NCI-H2227 (cell line): ENCODE data around the gene SPECC1.
"Not testable (repeated sequence)": the region's sequence is repeated elsewhere in the genome, so short reads cannot be mapped to it uniquely, and the experiment has no call there.

ENCODE experiments used
- DNase-seq: peaks from one replicate; lab custom pipeline; 2025; ENCODE audit not compliant: unreplicated experiment; lab: John Stamatoyannopoulos, UW

Gene SPECC1

DNA sequence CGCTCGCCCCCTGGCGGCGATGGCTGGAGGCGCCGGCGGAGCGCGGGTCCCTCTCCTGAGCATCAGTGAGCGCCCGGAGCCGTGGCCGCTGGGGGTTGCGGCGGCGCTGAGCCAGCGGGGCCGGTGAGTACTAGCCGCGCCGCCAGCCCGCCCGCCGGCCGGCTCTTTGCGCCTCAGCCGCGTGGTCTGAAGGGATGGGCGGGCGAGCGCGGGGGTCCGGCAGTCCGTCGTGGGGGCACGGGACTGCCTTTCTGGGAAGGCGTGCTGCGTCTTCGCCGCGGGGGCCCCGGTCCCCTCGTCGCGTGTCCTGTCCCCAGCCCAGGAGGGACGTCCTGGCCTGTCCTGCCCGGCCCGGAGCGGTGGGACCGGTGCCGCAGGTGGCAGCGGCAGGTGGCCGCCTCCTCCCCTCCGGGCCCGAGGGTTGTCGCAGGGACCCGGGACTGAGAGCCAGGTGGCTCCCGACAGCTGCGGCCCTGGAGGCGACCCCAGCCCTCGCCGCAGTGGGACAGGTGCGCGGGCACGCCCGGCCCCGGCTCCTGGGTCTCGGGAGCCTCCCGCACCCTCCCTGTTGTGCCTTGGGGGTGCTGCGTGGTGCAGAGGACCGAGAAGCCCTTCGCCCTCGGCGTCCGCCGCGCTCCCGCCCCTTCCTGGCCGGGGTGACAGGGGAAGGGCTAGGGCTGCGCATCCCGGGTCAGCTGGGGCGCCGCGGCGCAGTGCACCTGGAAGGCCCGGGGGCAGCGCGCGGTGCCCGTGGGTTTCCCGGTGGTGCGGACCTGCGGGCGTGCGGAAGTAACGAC lies at the start of gene SPECC1:
Gene SPECC1 (plus strand): TSS at position 58 of the 797 bp plus-strand sequence. CDS start 87,293 bp downstream, outside the sequence.
- peak; percentile 85 for DNase-seq

DNA sequence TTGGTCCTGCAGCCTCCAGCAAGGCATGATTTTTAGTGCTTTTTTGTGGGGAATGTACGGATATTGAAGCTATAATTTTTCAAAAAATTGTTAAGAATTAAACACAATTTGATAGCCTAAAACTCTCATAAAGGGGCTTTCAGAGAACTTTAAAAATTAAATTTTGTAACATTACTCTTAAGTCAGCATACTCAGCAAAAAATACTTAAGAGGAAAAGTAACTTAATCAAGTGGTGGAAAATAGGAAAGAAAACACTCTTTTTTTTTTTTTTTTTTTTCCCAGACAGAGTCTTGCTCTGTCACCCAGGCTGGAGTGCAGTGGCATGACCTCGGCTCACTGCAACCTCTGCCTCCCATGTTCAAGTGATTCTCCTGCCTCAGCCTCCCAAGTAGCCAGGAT lies 46.2 kb upstream of the SPECC1 start:
- DNase-seq, result not testable (repeated sequence)

DNA sequence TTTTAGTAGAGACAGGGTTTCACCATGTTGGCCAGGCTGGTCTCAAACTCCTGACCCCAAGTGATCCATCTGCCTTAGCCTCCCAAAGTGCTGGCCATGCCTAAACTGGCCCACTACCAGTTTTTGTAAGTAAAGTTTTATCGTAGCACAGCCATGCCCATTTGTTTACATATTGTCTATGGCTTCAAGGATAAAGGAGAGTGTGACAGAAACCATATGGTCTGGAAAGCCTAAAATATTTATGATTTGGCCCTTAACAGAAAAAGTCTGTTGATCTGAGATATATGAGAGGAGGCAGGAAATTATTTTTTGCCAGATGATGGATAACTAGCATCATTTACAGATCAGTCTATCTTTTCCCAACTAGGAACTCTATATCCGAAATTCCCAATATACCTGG lies 36.0 kb upstream of the SPECC1 start:
- DNase-seq, result no peak

GRCh38 chr17:19975601-19976000 lies 33.6 kb upstream of the SPECC1 start:
- no peak for DNase-seq

- peak; percentile 89 for DNase-seq
Measured at GRCh38 chr17:19977293-19978208, 31.6 kb upstream of the SPECC1 start, which contains the start of gene AKAP10. AKAP10 (minus strand) TSS chr17:19977828; CDS start chr17:19977679, 149 bp downstream.

GRCh38 chr17:19978209-19978802 lies 30.9 kb upstream of the SPECC1 start:
- DNase-seq, result no peak

DNA sequence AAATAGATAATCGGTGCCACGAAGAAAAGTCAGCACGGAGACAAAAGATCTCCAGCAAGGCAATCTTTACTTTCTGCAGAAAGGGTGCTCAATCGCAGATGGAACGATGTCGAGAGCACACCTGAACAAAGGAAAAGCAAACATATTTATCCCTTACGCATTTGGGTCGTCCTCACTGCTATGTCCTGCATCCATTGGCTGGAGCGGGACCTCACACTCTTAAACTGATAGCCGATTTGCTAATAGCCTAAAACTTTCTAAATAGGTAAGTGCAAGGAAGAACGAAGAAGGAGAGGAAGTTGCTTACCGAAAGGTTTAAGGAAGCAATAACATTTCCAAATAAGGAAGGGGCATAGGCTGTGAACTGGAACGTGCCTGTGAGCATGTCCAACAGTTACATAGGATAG lies 30.4 kb upstream of the SPECC1 start:
- no peak for DNase-seq

- DNase-seq, result no peak
Measured at GRCh38 chr17:19979917-19980770, 29.0 kb upstream of the SPECC1 start.

DNA sequence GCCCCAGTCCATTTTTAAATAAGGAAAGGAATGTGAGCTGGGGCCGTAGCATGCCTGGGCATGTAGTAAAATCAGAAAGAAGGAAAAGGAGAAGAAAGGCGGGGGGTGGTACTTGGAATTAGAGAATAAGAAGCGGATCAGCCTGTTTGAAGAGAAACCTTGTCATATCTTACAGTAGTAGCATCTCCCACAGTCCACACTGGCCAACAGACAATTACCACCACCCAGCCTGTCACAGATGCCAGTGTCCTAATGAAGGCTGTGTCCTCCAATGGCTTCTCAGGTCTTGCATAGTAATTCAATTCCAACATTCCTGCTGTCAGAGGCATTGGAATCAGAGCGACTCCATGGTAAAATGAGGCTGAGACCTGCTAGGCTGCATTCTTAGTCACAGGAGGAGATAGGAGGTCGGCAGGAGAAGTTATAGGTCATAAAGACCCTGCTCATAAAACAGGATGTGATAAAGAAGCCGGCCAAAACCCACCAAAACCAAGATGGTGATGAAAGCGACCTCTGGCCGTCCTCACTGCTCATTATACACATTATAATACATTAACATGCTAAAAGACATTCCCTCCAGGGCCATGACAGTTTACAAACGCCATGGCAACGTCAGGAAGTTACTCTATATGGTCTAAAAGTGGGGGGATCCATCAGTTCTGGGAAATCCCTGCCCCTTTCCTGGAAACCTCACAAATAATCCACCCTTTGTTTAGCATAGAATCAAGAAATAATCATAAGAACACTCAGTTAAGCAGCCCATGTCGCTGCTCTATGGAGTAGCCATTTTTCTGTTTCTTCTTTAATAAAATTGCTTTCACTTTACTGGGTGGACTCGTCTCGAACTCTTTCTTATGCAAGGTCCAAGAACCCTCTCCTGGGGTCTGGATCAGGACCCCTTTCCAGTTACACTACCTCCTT lies 22.0 kb upstream of the SPECC1 start:
- no peak for DNase-seq

DNA sequence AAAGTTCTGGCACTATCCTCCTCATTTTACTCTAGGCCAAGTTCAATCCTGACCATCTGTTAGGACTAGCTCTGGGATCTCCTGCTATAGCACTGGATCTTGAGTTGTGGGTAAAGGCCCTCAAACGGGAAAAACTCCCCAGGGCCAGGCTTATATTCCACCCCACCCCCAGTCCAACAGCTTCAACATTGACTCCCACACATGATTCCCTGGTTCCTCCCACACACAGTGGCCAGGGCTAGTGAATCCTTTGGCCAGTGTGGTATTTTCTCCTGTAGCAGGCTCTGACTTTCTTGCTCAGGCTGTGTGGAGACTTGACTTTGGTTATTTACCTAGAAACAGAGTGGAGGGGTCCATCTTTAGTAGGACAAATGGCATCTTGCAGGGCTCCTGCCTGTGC lies 21.3 kb upstream of the SPECC1 start:
- DNase-seq, result no peak

DNA sequence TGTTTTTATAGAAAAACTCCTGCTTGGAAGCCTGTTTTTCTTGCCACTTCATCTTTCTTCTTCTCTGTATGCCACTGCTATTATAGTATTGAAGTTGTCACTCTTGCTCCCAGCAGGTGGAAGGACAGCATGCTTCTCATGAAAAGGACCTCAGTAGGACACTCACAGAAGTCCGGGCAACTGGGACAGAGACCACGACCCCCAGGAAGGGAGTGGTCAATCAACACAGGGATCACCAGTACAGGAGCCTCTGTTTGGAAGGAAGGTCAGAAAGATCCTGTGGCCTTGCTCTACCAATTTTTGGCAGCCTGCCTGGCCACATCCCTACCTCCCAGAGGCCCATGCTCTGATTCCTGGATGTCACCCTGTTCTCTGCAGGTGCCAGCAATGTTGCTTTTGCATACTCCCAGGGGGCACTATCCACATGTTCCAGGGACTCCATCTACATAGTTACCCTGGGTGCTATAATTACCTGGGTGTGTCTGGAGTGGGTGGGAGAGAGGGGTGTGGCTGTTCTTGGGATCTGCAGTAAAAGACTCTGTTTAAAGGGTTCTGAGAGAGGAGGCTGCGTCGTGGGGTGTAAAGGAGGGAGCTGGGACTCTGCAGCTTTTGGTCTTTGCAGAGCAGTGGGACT lies 17.8 kb upstream of the SPECC1 start:
- DNase-seq, result no peak

- DNase-seq, result peak; percentile 92
Measured at GRCh38 chr17:19992803-19993713, 16.1 kb upstream of the SPECC1 start.

DNA sequence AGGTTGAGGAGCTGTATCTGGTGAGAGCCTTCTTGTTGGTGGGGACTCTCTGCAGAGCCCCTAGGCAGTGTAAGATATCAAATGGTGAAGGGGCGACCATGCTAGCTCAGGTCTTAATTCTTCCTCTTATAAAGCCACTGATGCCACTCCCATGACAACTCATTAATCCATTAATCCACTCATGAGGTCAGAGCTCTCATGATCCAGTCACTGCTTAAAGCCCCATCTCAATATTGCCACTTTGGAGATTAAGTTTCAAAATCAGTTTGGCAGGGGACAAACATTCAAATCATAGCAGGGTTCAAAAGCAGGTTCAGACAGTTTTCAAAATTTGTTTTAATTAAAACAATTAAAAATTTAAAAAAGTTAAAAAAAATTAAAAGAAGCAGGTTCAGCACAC lies 13.1 kb upstream of the SPECC1 start:
- no peak for DNase-seq

DNA sequence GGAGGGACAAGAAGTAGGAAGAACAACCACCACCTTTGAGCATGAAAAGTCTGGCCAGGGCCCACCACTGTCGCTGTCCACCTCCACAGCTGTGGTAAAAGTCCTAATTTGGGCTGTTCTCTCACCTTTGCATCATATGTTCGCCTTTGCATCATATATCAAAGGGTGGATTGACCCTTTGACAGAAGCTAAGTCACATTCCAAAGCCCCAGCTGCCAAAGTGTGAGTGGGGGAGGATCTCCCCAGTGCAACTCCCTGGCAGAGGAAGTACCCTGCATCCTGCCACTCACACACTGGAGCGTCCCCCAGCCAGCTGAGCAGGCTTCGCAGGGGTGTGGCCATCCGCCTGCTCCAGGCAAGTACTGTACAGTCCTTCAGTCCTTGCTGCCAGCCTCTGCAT lies 12.7 kb upstream of the SPECC1 start:
- DNase-seq, result peak; percentile 22

DNA sequence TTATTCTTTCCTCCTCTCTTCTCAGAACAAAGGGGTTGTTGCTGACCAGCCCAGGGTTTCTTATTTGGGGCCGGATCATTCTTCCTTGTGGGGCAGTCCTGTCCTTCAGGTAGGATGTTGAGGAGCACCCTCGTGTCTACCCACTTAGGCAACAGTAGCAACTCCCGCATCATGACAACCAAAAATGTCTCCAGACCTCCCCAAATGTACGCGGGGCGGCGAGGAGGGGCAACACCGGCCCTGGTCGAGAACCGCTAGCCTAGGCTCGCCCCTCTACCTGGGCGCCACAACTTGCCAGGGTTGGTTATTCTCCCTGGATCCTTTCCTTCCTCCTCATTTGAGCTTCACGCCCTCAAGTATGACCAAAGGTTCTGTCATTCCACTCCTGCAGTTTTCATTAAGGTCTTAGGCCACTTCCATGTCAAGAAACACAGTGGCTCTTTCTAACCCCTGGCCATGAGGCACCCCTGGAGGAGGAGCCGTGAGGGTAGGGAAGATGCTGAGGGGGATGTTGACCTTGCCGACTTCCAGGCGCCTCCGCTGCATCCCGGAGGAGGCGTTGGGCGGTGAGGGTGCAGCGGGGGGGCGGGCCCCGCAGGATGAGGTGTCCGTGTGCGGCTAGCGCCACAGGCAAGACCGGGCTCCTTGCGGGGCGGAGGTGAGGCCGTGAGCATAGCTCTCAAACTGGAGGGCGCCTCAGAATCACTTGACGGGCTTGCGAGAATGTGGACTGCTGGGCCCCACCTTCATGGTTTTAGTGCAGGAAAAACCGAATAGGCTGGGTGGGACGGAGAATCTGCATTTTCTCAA lies 712 bp upstream of the SPECC1 start:
- DNase-seq, result peak; percentile 37

DNA sequence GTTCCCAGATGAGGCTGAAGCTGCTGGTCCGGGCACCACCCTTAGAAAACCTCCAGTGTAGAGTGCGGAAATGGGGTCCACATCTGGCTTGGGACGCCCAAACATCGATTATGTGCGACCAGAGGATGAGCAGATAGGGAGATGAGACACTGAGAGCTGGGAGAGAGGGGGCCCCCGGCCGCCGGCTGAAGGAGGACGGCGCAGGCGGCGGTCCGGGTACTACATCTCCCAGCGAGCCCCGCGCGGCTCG lies 182 bp upstream of the SPECC1 start:
- no peak for DNase-seq

DNA sequence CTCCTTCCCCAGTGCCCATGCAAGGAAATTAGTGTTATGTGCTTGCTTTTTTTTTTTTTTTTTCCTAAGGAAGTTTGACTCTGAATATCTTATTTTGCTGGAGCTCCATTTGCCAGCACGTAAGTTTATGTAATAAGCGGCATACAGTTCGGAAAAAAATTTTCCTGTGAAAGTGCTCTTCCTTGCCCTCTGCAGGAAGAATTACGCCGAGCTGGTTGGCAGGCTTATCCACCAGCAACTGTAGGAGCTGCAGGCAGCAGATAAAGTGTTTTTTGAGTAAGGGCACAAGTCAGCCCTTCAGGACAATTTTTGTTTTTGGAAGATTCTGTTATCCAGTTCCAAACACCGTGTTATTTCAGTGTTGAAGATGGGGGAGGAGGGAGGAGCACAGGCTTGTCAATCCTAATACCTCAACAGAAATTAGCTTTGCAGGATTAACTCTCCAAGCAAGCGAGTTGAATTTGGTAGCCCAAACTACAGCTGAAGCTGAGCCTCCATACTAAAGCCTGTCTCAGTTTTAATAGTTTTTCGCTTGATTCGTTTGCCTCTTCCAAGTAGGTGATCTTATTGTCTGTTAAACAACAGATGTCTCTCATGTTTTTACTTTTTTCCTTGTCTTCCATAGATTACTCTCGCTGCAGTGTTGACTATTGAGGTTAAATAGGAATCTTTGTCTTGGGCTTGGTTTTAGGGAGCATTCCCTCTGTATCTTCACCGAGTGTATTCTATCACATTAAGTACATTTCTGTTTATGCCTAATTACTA lies 1.1 kb downstream of the SPECC1 start:
- DNase-seq, result peak; percentile 51
